HL-60/S4 treated with retinoic acid at 250 ng/mL for 4 days and 3 days (cell line): ENCODE results near the gene TSC2.
"Not testable (repeated sequence)": the region's sequence is repeated elsewhere in the genome, so short reads cannot be mapped to it uniquely, and the experiment has no call there.

Experiments used
- in situ Hi-C: fragments of 300-500 bp; cut with MboI; formaldehyde crosslinking; loops from 2 replicates; pipeline ENCODE4 v1.7.0; 2022; ENCODE audit warnings: low sequenced_read_pairs

The TSC2 gene

DNA sequence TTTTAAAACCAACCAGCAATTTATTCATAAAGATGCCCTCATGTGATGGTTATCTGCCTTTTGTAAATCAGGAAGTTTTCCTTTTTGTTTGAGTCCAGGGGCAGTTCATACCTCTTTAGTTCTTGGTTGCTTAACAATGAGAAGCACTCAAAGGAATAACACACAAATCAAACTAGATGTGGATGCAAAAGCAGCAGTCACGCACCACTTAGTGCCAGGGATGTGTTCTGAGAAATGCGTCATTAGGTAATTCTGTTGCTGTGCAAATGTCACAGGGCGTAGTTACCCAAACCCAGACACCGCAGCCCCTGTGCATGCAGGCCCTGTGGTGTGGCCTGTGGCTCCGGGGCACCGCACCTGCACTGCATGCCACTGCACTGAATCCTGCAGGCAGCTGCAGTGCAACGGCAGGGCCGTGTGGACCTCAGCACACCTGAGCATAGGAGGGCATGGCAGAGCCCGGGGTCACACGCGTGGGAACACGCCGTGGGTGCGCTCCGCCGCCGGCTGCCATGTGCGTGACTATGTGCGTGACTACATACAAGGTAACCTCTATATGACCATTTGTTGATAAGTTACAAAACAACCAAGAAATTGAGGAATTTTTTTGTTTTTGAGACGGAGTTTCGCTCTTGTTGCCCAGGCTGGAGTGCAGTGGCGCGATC lies 48.3 kb downstream of the TSC2 start:
- in situ Hi-C loops: no loop called here

DNA sequence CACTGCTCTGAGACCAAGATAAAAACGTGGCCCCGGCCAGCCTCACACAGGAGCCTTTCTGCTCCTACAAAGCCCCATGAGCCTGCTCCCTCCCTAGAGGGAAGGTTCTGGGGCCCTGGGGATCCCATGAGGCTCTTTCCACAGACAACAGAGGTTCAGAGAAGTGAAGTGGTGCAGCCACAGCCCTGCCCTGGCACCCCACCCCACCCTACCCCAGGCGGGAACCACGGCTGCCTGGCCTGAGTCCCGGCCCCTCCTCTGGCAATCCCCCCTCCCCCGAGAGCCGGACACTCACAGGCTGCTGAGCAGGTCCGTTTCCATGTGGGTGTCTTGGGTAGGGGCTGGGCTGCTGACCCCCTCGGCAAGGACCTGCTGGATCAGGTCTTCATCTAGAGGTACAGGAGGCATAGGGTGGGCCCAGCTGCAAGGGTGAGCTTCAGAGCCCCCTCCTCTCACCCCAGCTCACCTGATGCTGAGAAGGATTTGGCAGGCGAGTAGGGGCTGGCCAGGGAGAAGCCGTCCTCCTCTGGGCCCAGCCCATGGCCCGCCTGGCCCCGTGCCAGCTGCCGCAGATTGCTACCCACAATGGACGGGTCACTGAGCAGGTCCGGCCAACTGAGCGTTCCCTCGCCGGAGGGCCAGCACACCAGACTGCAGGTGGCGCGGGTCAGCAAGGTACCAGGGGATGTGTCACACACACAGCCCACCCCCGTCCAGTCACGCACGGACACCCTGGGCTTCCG lies 49.2 kb downstream of the TSC2 start:
- in situ Hi-C loops: no loop called here

DNA sequence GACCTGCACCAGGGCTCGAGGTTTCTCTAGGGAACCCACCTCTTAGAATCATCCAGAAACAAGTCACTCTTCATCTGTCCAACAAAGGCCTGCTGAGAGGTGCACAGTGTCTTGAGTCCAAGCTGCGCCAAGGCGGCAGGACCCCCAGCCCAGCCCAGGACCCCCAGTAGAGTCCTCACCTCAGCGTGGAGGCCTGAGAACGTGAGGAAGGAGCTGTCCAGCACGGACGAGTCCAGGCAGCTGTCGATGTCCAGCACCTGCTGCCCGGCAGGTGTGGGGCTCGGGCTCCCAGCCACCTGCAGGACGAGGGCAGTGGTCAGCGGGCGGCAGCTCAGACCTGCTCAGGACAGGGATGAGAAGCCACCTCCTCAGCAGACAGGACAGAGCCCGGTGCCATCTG lies 49.9 kb downstream of the TSC2 start:
- in situ Hi-C loops: not testable (repeated sequence)

DNA sequence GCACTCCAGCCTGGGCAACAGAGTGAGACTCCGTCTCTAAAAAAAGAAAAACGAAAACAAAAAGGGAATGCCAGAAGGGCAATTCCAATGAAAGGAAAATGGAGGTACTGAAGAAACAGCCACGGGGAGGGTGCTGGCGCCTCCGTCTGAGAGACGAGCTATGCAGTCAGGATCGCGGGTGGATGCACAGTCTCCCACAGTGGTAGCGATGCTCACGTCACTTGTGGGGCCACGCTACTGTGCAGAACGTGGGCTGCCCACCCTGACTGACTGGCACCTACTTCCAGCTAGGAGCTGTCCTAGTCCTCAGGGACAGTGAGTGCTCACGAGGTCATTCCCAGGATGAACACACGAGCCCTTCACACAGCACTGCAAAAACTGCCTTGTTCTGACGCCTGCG lies 53.8 kb downstream of the TSC2 start:
- in situ Hi-C loops: not testable (repeated sequence)

DNA sequence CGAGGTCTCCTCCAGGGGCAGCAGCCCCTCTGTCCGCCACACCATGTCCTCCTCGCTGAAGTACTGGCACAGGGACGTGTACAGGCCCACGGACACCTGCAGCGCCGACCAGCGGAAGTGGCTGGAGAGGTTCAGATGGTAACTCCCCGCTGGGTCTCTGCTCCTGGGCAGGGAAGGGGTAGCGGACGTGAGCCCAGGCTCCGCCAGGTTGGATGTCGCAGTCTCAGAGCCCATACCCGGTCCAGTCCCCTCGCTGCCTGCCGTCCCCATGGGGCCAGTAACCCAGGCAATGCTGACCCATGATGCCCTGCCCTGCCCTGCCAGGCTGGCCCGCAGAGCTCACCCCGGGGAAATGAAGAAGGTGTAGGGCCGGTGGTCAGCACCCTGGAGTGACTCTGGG lies 54.7 kb downstream of the TSC2 start:
- in situ Hi-C loops: no loop called here

DNA sequence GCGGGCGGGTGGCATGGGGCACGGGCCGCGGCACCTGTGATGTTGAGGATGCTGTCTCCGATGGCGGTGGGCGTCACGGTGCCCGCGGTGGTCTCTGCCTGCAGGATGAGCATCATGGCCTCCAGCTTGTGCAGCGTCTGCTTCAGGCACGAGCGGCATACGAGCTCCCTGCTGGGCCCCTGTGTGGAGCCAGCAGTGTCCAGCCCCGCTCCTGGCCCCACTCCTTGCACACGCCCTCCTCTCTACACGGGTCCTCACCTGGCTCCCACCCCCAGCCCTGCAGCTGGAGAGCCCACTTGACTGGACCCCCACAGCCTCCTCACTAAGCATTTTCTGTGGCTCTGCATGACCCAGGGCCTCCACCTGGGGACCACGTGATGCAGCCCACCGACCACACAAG lies 56.7 kb downstream of the TSC2 start:
- in situ Hi-C loops: not testable (repeated sequence)

DNA sequence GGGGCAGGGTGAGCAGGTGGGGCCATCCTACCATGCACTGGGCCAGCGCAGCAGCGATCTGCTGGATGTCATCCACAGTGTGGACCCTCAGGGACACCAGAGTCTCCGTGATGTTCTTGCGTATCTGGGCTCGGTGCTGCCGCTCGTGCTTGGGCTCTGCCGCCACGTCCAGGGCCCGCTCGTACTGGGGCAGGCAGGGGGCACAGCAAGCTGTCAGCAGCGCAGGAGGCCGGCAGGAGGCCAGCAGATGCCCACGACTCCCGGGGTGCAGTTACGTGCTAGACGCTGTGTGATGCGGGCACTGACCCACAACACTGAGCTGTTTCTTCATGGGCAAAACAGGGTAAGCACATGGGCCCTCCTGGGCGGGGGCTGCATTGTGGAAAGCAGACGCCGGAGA lies 57.5 kb downstream of the TSC2 start:
- in situ Hi-C loops: not testable (repeated sequence)

DNA sequence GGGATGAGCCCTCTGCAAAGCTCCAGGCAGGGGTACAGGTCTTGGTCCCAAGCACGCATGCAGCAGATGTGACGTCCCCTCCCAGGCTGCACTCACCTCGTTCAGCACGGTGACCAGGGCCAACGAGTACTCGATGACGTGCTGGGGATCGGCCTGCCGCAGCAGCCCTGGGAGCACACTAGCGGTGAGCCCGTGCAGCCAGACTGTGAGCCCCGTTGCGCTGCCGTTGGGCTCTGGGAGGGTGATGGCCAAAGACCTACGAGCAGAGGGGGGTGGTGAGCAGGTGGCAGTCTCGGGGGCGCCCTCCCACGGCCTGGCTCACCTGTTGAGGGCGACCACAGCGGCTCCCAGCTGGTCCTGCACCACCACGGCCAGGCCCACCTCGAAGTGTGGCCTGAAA lies 58.0 kb downstream of the TSC2 start:
- in situ Hi-C loops: not testable (repeated sequence)

DNA sequence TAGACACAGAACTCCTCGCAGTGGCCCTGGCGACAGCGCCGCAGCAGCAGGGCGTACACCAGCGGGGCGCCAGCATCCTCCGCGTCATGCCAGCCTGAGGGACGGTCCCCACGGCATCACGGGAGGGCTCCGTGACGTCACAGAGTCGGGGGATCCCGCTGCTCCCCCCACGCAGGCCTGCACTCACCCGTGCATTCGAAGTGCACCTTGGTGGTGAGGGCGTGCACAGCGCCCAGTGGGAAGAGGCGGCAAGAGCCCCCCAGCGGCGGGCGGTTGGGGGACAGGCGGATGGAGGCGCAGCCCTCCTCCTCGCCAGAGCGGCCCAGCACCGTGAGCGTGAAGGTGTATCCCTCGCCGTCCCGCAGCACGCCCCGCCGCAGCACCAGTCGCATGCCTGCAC lies 58.4 kb downstream of the TSC2 start:
- in situ Hi-C loops: not testable (repeated sequence)

DNA sequence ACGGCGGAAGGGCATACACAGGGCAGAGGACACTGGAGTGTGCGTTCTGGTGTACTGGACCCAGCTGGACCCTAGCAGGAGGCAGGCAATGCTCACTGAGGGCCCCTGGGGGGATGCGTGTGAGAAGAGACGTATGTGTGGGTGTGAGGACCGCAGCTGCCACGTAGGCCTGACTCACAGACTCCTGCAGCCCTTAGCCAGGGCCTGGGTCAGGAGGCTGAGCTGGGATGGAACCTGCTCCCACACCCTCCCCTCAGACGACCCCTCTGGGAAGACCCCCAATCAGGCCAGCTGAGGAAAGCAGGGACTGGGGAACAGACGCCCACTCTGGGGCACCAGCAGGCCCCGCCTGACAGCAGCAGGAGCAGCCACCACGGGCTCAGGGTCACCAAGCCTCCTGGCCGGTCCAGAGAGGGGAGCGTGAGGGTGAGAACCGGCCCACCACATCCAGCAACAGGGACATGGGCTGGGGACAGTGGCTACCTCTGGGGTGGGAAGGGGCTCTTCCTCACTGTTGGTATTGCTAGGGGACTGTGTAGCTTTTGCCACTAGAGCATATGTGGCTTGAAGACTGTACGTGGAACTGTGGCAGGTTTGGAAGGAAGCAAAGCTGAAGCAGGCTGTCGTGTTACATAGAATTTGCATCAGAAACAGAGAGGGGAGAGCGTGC lies 59.5 kb downstream of the TSC2 start:
- in situ Hi-C loops: not testable (repeated sequence)

DNA sequence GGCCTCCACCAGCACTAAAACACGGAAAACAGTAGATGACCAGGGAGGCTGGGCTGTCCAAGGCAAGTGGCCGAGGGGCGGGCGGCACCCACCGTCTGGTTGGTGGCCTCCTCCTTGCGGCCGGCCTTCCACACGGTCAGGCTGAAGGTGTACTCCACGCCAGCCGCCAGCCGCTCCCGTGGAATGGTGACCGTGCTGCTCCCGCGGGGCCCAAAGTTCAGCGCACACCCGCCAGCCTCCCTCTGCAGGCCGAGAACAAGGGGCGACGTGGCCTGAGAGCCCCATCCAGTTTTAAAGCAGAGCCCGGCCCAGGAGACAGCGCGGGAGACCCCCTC lies 60.0 kb downstream of the TSC2 start:
- in situ Hi-C loops: not testable (repeated sequence)

DNA sequence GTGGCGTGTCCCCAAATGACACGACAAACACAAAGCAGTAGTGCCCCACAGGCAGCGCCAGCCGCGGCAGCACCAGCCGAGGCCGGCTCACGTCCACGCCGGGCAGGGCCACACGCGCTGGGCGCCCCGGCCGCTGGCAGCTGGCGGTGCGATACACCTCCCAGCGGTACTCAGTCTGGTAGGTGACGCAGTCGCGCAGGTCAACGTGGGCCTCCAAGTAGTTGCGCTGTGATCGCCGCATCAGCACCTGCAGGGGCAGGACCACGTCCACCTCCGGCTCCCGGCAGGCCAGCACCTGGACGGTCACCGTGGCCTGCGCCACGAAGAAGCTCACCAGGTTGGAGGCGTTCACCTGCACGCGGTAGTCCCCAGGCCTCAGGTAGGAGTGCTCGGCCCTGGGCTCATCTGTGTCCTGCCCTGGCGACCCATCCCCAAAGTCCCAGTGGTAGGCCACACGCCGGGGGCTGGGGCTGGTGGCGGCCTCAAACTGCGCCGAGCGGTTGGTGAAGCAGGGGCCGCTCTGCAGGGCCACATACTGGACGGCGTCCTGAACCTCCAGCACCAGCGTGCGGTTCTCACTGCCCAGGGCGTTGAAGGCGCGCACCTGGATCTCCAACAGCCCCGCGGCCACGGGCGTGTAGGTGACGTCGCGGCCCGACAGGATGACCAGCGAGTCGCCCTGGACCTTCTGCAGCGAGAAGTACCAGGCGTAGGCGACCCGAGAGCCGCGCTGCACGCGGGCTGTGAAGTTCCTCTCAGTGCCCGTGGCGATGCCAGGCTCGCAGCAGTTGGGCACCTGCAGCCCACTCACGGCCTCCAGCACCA lies 60.9 kb downstream of the TSC2 start:
- in situ Hi-C loops: not testable (repeated sequence)

DNA sequence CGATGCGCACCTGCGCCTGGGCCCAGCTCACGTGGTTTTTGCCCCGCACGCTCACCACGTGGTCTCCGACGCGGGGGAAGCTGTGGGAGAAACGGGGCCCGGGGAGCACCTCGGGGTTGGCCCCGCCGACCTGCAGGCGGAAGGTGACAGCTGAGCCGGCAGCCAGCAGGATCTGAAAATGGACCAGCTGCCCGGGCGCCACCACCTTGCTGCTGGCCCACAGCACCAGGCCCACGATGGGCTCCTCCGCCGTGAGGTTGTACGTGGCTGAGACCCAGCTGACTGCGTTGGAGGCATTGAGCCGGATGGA lies 61.4 kb downstream of the TSC2 start:
- in situ Hi-C loops: not testable (repeated sequence)

DNA sequence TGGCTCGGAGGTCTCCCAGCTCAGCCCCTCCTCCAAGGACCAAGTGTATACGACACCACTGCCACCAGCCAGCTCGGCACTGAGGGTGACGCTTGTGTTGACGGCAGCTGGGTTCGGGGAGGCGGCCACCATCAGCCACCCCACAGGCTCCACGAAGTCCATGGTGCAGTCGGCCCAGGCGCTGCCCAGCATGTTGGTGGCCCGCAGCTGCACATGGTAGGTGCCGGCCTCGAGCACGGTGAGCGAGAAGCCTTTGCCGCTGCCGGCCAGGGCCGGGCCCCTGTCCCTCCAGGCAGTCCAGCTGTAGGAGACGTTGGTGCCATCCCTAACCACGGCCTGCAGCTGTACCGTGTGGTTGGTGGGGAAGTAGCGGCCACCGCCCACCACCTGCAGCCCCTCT lies 62.1 kb downstream of the TSC2 start:
- in situ Hi-C loops: not testable (repeated sequence)

DNA sequence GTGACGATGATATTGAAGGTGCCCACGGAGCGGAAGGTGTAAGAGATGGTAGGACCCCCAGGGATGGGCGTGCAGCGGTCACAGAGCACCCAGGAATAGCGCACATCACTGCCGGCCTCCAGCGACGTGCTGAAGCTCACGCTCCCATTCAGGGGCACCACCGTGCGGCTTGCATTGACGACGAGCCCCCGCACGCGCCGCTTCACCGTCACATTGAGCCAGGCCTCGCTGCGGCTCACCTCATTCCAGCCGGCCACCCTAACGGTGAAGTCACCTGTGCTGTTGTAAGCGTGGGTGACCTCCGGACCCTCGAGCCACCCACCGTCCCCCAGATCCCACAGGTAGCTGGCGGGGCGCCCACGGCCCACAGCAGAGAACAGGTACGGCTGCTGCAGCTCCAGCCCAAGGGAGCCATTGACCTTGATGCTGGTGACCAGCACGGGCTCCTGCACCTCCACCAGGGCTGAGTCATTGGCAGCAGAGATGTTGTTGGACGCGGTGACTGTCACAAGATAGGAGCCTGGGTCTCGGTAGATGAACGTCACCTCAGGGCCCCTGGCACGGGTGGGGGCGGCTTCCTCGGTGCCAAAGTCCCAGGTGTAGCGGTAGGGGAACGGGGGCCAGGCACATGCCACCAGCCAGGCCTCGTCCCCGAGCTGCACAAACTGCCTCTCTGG lies 62.7 kb downstream of the TSC2 start:
- in situ Hi-C loops: not testable (repeated sequence)

DNA sequence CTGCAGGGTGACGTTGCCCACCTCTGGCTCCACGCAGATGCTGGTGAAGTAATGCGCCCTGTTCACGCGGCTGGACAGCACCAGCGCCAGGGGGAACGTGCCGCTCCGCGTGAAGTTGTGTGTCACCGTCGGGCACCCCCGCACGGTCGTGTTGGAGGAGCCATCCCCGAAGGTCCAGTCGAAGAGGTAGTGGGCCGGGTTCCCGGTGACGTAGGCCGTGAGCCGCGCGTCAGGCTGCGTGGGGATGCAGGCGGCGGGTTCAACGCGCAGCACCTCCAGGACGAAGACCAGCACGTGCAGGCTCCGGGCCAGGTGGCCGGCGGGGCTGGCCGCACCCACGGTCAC lies 63.2 kb downstream of the TSC2 start:
- in situ Hi-C loops: not testable (repeated sequence)

DNA sequence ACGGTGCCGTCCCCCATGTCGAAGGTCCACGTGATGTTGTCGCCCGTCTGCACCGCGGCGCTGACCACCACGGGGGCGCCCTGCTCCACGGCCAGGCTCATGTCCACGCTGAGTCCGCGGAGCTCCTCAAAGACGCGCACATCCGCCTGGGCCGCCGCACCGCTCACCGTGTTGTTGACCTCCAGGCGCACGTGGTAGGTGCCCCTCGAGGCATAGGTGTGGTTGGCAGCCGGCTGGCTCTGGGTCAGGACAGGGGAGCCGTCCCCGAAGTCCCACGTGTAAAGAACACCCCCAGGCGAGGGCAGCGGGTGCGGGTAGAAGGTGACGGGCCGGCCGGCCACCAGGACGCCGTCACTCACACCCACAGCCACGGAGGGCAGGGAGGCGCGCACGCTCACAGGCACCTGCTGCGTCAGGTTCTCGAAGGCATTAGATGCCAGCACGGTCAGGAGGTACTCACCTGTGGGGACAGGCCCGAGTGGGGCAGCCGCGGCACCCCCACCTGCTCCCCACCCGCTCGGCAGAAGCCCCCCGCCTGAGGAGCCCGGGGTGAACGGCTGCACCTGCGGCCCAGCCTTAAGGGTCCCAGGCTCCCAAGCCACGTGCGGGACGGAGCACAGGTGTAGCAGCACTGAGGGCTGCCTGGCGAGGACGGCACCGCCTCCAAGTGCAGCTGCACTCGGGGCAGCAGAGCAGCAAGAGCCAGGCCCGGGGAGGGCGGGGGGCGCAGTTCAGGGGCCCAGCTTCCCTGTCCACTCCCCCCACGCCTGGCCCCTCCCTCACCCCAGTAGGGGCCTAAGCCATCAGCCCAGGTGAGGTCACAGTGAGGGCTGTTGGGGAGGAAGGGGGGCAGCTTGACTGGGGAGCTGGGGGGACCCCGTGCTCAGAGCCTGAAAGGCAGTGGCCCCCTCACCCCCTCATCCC lies 63.9 kb downstream of the TSC2 start:
- in situ Hi-C loops: not testable (repeated sequence)

DNA sequence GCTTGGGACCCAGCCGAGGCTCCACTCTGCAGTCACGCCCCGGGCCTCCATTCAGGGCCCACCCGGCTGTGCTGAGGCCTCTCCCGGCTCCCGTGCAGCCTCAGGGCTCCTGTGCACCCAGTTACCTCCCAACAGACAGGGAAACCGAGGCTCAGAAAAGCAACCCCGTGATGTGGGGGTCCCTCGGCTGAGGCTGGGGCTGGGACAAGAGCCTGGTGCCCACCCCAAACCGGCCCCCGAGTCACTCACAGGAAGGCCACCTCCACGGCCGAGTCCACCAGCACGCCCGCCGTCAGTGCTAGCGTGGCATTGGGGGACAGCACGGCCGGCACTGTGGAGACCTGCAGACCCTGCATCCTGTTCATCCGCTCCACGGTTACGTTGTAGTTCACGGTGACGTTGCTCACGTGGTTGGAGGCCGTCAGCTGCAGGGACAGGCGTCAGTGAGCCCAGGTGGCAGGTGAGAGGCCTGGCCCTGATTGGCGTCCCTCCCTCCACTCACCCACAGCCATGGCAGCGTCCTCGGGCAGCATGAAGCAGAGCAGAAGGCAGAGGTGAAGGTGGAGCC lies 64.8 kb downstream of the TSC2 start:
- in situ Hi-C loops: not testable (repeated sequence)

DNA sequence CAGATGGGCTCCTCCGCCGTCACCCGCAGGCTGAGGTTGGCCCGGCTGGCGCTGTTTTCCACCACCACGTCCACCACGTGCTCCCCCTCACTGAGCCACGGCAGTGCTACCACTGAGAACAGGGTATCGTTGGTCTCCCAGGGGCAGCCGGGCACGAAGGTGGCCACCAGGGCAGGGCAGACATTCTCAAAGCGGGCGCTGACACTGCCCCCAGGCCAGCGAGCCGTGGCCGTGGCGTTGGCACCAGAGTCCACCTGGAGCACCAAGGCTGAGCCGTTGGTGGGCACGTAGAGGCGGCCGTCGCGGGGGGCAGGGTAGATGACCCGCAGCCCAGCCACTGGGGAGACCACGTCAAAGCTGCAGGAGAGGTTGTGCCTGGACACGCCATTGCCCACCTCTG lies 66.4 kb downstream of the TSC2 start:
- in situ Hi-C loops: not testable (repeated sequence)
